Measurements from ENCODE around the gene OR2F1. TPM values are rescaled to one million over a fixed set of nuclear protein-coding genes. Genes with fewer than 3 reads are reported as not detected.
A peak's percentile ranks its signal among the peaks of the same experiment; 100 is the strongest.

The OR2F1 gene, protein sequence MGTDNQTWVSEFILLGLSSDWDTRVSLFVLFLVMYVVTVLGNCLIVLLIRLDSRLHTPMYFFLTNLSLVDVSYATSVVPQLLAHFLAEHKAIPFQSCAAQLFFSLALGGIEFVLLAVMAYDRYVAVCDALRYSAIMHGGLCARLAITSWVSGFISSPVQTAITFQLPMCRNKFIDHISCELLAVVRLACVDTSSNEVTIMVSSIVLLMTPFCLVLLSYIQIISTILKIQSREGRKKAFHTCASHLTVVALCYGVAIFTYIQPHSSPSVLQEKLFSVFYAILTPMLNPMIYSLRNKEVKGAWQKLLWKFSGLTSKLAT
- not detected in 2 replicates for total RNA-seq (2014; rRNA removed; shearing (Covaris generic))

DNA sequence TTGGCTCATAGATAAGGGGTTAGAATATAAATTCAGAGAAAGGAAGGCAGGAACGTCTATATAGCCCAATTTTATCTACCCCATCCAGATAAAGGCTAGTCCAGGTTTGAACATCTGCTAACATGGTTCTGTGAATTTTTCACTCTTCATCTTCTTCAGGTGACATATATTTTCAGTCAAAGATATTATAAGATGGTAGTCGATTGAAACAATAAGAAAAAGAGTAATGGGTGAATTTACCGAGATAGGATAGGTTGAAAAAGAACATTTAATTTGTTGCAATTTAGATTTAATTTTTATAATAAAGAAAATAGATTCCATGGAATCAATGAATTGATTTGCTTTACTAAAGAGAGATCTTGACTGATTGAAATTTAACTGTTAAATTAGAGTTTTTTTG, at the start of gene OR2F1:
OR2F1 (plus strand) TSS at position 301 of the 400 bp plus-strand sequence. CDS start 5,127 bp downstream, outside the sequence.
- DNase-seq (ENCODE audit: low read depth in 1 of 2, low spot score in 2 of 2) = no peak
- Histone ChIP-seq H3K9me3 (replicated peaks) (no peaks in the 10 kb centered on the region), H3K27me3 (replicated peaks) (no peaks in the 10 kb centered on the region), H3K4me1 (replicated peaks) (no peaks in the 10 kb centered on the region), H3K36me3 (no peaks in the 10 kb centered on the region), H3K4me3 (no peak within 1 kb of the TSS), H3K27ac (no peak within 1 kb of the TSS)

DNA sequence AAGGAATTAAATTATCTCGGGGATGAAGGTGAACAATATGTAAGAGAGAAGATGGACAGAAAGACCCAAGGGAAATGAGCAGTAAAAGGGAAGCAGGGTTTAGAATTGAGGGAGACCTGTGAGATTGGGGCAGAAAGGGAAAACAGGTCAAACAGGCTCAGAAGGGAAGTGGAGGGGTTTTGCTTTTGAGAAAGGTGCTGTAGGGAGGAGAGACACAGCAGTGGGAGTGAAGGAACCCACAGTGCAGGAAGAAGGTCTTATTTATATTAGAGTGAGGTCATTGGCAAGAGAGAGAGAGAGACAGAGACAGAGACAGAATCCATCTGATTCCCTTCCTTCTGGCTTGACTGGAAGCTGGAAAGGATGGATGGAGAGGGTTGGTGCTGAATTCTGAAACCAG, 49.1 kb upstream of the OR2F1 start:
- no peaks in the 10 kb centered on the region for H3K27me3 ChIP-seq (replicated peaks)
- no peaks in the 10 kb centered on the region for H3K36me3 ChIP-seq
- no peaks in the 10 kb centered on the region for H3K9me3 ChIP-seq (replicated peaks)
- no peak for DNase-seq (ENCODE audit: low read depth in 1 of 2, low spot score in 2 of 2)
- H3K27ac ChIP-seq = no peak overlapping the region
- peaks cover 3% of the 10 kb centered on the region for H3K4me1 ChIP-seq (replicated peaks)
- no peak overlapping the region for H3K4me3 ChIP-seq

DNA sequence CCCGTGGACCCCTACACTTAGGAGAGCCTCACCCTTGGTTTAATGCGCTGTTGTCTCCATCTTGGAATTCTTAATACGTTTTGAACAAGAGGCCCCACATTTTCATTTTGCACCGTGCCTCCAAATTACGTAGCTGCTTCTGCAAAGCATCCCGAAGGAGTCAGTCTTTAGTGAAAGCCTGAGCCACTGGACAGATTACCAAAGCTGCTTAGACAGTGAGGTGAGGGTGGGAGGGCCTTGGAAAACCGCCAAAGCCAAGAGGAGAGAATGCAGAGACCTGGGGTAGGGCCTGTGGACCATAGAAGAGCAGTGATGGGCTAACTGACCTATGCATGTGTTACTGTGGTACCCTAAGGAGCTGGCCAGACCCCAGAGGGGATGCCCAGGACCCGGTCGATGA, 48.5 kb upstream of the OR2F1 start:
- no peaks in the 10 kb centered on the region for H3K9me3 ChIP-seq (replicated peaks)
- no peak overlapping the region for H3K4me3 ChIP-seq
- no peaks in the 10 kb centered on the region for H3K36me3 ChIP-seq
- H3K27me3 ChIP-seq (replicated peaks) = no peaks in the 10 kb centered on the region
- DNase-seq (ENCODE audit: low read depth in 1 of 2, low spot score in 2 of 2) = no peak
- no peak overlapping the region for H3K27ac ChIP-seq
- H3K4me1 ChIP-seq (replicated peaks) = no peaks in the 10 kb centered on the region

DNA sequence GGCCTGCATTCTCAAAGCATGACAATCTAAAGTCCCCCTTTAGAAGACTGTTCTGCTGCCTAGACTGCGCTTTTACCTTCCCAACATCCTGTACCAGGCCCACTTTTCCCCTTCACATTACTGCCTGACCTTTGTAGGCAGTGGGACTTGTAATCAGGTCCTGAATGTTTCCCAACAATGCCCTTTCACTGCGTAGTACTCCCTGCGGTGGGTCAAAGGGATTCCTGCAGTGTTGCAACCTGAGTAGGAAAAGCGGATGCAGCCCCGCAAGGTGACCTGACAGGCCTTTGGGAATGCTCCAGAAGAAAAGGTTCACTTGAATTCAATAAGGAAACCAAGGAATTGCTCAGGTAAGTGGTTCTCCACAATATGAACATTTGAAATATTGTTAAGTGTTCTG, 47.7 kb upstream of the OR2F1 start:
- no peak overlapping the region for H3K4me3 ChIP-seq
- no peaks in the 10 kb centered on the region for H3K27me3 ChIP-seq (replicated peaks)
- H3K27ac ChIP-seq = no peak overlapping the region
- H3K36me3 ChIP-seq = no peaks in the 10 kb centered on the region
- no peaks in the 10 kb centered on the region for H3K4me1 ChIP-seq (replicated peaks)
- no peaks in the 10 kb centered on the region for H3K9me3 ChIP-seq (replicated peaks)
- DNase-seq (ENCODE audit: low read depth in 1 of 2, low spot score in 2 of 2) = no peak

DNA sequence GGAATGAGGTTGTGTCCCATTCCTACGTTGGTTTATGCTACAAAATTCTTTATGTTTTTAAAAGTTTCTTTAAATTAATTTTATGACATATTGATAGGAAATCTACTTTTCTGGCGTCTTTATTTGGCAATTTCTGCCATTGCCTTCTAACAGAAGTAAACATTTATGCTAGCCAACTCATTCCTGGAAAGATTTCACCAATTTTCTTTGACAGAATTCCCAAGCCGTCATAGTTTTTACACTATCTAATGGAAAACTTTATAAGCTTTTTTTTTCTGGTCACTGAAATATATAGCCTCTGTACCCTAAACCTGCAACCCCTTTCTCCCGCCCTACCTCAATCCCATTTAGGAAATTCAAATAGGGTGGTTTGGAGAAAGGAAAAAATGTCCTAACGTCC, 46.5 kb upstream of the OR2F1 start:
- H3K27me3 ChIP-seq (replicated peaks) = no peaks in the 10 kb centered on the region
- no peak overlapping the region for H3K27ac ChIP-seq
- no peak overlapping the region for H3K4me3 ChIP-seq
- no peaks in the 10 kb centered on the region for H3K36me3 ChIP-seq
- H3K9me3 ChIP-seq (replicated peaks) = no peaks in the 10 kb centered on the region
- no peak for DNase-seq (ENCODE audit: low read depth in 1 of 2, low spot score in 2 of 2)
- no peaks in the 10 kb centered on the region for H3K4me1 ChIP-seq (replicated peaks)

DNA sequence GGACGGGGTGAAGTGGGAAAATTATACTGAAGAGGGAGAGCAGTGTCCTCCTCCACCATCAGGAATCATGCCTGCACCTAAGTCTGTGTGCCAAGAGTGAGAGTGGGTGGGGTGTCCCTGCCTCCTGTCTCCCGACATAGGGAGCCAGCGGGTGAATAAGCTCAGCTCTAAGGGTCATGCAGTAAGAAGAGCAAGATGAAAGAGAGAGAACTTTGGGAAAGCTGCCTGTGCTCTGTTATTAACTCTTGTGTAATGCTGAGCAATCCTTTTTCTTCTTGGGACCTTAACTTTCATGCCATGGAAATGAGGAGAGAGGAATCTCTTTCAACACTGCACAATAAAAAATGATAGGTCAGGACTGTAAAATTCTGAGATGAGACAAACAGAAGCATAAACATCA, 44.8 kb upstream of the OR2F1 start:
- Histone ChIP-seq H3K4me1 (replicated peaks) (no peaks in the 10 kb centered on the region), H3K9me3 (replicated peaks) (no peaks in the 10 kb centered on the region), H3K36me3 (no peaks in the 10 kb centered on the region), H3K4me3 (no peak overlapping the region), H3K27ac (no peak overlapping the region), H3K27me3 (replicated peaks) (no peaks in the 10 kb centered on the region)
- DNase-seq (ENCODE audit: low read depth in 1 of 2, low spot score in 2 of 2) = no peak

DNA sequence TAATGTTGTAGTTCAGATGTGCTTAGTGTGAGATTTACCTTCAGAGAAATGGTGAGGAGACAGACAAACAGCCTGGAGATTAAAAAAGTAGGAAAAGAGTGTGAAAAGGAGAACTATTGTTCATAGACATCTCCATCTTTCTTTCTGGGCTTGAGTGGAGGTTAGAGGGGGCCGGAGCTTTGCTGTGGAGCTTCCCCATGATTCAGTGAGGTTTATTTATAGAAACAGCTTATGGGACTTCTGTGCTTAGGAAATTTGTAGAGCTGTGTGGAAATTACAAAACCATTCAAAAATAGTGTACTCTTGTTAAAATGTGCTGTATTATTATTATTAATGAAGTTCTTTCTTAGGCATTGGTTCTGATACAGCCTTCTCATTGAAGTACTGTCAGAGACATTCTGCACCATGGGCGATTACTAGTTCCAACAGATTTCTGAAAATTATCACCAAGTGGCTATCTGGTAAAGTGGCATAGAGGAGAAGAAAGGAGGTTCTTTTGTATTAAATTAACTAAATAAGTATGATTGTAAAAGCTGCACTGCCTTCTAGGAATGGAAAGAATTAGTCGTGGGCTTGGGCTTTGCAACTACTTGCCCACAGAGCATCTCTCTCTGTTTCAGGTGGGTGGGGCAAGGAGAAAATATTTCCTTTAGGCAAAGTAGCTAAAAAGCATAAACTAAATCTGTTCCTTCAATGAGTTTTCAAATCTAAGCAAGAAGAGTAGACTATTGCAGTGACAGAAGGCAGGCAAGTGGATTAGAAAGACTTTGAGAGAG, 44.0 kb upstream of the OR2F1 start:
- Histone ChIP-seq H3K36me3 (no peaks in the 10 kb centered on the region), H3K27ac (no peak overlapping the region), H3K4me3 (no peak overlapping the region), H3K9me3 (replicated peaks) (no peaks in the 10 kb centered on the region), H3K4me1 (replicated peaks) (no peaks in the 10 kb centered on the region), H3K27me3 (replicated peaks) (no peaks in the 10 kb centered on the region)
- DNase-seq (ENCODE audit: low read depth in 1 of 2, low spot score in 2 of 2) = no peak

DNA sequence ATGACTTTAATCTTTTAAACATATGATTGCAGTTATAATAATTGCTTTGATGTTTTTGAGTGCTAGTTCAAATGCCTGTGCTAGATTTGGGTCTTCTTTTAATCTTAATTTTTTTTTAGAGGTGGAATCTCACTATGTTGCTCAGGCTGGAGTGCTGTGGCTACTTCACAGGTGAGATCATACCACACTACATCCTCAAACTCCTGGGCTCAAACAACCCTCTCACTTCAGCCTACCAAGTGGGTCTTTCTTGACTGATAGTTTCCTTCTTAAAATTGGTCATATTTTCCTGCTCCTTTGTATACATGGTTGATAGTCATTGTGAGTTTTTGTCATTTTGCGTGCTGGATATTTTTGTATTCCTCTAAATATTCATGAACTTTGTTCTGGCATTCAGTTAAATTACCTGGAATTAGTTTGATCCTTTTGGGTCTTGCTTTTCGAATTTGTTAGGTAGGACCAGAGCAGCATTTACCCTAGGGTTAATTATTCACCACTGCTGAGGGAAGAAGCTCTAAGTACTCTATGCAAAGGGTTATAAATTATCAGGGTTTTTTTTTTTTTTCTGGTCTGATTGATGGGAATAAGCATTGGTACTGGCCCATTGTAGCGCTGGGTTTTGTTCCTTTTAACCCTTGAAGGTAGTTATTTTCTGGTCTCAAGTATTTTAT, 40.6 kb upstream of the OR2F1 start:
- Histone ChIP-seq H3K9me3 (replicated peaks) (no peaks in the 10 kb centered on the region), H3K4me3 (no peak overlapping the region), H3K27me3 (replicated peaks) (no peaks in the 10 kb centered on the region), H3K27ac (no peak overlapping the region), H3K36me3 (no peaks in the 10 kb centered on the region), H3K4me1 (replicated peaks) (no peaks in the 10 kb centered on the region)
- no peak for DNase-seq (ENCODE audit: low read depth in 1 of 2, low spot score in 2 of 2)

DNA sequence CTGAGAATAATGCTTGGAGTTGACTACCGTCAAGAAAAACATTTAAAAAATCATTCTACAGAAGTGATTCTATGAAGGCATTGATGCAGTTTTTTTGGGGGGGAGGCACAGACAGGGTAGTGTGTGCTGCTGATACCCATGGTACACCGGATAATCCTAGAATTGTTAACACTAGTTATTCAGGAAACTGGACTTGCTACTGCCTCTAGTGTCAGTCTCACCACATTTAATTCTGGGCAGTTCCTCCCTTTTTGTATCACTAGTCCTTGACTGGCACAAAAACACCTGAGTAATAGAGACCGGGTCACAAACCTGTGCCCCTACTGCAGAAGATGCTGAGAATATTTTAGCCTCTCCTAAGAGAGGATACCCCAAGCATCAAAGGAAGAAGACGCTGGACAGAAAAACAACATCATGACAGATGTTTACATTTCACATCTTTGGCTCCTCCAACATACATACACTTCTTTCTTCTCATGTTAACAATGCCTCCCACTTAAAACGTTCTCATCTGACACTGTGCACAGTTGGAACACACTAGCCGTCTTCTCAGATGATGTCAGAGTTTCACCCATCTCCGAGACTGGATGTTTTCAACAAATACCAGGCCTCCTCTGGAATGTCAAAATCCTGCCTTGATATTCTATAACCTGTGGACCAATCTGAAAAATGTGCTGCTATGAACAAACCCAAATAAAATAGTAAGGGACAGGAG, 39.5 kb upstream of the OR2F1 start:
- Histone ChIP-seq H3K9me3 (replicated peaks) (no peaks in the 10 kb centered on the region), H3K36me3 (no peaks in the 10 kb centered on the region), H3K27me3 (replicated peaks) (no peaks in the 10 kb centered on the region), H3K4me3 (no peak overlapping the region), H3K4me1 (replicated peaks) (no peaks in the 10 kb centered on the region), H3K27ac (no peak overlapping the region)
- DNase-seq (ENCODE audit: low read depth in 1 of 2, low spot score in 2 of 2) = no peak

DNA sequence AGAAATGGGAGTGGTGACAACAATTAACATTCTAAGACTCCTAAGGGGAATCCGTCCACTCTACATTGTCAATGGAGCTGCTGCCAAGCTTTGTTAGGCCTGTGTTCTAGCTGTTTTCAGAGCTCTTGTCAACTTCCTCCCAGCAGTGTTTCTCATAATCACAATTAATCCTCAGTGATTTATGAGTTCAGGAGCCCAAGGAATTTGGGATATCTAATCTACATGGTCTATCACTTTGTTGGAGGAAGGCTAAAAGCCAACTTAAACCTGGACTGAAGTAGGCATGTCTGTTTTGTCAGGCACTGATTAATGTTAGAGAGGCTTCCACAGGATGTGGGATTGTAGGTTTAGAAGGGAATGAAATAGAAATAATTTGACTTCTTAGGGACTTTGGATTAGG, 29.8 kb upstream of the OR2F1 start:
- H3K9me3 ChIP-seq (replicated peaks) = no peaks in the 10 kb centered on the region
- H3K4me1 ChIP-seq (replicated peaks) = no peaks in the 10 kb centered on the region
- no peaks in the 10 kb centered on the region for H3K36me3 ChIP-seq
- no peak overlapping the region for H3K27ac ChIP-seq
- no peaks in the 10 kb centered on the region for H3K27me3 ChIP-seq (replicated peaks)
- no peak for DNase-seq (ENCODE audit: low read depth in 1 of 2, low spot score in 2 of 2)
- no peak overlapping the region for H3K4me3 ChIP-seq

DNA sequence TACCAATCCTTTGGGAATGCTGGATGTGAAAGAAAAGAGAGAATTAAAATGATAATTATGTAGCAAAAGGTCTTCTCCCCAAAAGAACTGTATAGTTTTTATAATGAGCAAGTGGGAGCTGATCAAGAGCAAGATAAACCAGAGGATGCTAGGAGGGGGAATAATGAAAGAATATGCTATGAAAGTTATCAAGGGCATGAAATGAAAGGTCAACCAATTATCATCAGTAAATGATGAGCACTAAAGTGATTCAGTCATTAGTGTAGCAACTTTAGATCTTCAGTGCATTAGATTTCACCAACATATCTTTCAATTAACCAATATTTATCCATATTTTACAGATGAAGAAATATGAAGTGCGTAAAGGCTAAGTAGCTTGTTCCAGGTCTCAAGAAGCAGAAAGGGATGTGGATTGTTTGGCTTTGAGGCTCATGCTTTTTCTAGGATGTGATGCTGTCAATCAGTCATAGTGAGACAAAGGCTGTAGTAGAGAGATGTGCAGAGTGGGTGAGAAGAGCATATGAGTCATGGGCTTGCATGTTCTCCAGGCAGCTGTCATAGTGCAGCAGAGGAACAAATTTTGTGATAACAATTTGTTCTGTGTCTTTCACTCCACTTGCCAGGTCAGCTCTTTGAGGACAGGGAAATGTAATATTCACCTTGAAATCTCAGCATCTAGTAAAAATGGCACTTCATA, 25.3 kb upstream of the OR2F1 start:
- Histone ChIP-seq H3K27ac (no peak overlapping the region), H3K9me3 (replicated peaks) (no peaks in the 10 kb centered on the region), H3K4me3 (no peak overlapping the region), H3K27me3 (replicated peaks) (no peaks in the 10 kb centered on the region), H3K36me3 (no peaks in the 10 kb centered on the region), H3K4me1 (replicated peaks) (peaks cover 4% of the 10 kb centered on the region)
- no peak for DNase-seq (ENCODE audit: low read depth in 1 of 2, low spot score in 2 of 2)

DNA sequence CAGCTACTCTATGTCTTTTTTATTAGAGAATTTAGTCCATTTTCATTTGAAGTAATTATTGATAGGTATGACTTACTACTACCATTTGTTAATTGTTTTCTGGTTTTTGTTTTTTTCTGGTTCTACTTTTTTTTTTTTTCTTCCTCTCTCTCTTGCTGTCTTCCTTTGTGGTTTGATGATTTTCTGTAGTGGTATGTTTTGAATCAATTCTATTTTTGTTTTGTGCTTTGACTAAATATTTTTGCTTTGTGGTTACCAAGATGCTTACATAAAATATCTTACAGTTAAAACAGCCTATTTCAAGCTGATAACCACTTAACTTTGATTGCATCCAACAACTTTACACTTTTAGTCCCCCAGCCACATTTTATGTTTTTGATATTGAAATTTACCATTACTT, 22.9 kb upstream of the OR2F1 start:
- peaks cover 14% of the 10 kb centered on the region for H3K4me1 ChIP-seq (replicated peaks)
- no peaks in the 10 kb centered on the region for H3K27me3 ChIP-seq (replicated peaks)
- no peak overlapping the region for H3K27ac ChIP-seq
- no peaks in the 10 kb centered on the region for H3K36me3 ChIP-seq
- no peak overlapping the region for H3K4me3 ChIP-seq
- peak in 1 of 2 experiments; percentile 28 for DNase-seq (ENCODE audit: low read depth in 1 of 2, low spot score in 2 of 2)
- no peaks in the 10 kb centered on the region for H3K9me3 ChIP-seq (replicated peaks)
